Superior temporal gyrus (tissue), 1 donor: ENCODE measurements around the gene SS18L1.
A peak's percentile ranks its signal among the peaks of the same experiment; 100 is the strongest.

Source experiments
- DNase-seq: peaks from one replicate; pipeline ENCODE4 v3.0.0-alpha.2; 2016; ENCODE audit errors: extremely low spot score

SS18L1 gene

GRCh38 chr20:62155428-62156253 lies 12.1 kb downstream of the SS18L1 start:
- no peak for DNase-seq

- no peak for DNase-seq
These were observed 12.6 kb downstream of the SS18L1 start for GRCh38 chr20:62156254-62156556.

GRCh38 chr20:62156592-62157386 lies 13.2 kb downstream of the SS18L1 start:
- DNase-seq: peak; percentile 39

- DNase-seq: no peak
These were observed 14.0 kb downstream of the SS18L1 start for GRCh38 chr20:62157387-62158087.

GRCh38 chr20:62158088-62158400 lies 14.5 kb downstream of the SS18L1 start:
- no peak for DNase-seq

GRCh38 chr20:62158541-62158940 lies 15.0 kb downstream of the SS18L1 start:
- no peak for DNase-seq

- DNase-seq: no peak
These were observed 15.5 kb downstream of the SS18L1 start for GRCh38 chr20:62159052-62159451.

GRCh38 chr20:62159839-62160238 lies 16.3 kb downstream of the SS18L1 start:
- no peak for DNase-seq

GRCh38 chr20:62160253-62160652 lies 16.7 kb downstream of the SS18L1 start:
- DNase-seq: no peak

- DNase-seq: no peak
These were observed 17.3 kb downstream of the SS18L1 start for GRCh38 chr20:62160876-62161275.

GRCh38 chr20:62161347-62161746 lies 17.8 kb downstream of the SS18L1 start:
- DNase-seq: no peak

- DNase-seq: no peak
These were observed 19.4 kb downstream of the SS18L1 start for GRCh38 chr20:62162765-62163484.

GRCh38 chr20:62163485-62163865 lies 19.9 kb downstream of the SS18L1 start:
- no peak for DNase-seq

- DNase-seq: no peak
These were observed 20.6 kb downstream of the SS18L1 start for GRCh38 chr20:62163986-62164762.

- DNase-seq: no peak
These were observed 21.6 kb downstream of the SS18L1 start for GRCh38 chr20:62164879-62165761.

- DNase-seq: no peak
These were observed 22.3 kb downstream of the SS18L1 start for GRCh38 chr20:62165762-62166399.

- DNase-seq: no peak
These were observed 23.9 kb downstream of the SS18L1 start for GRCh38 chr20:62167474-62167873.

GRCh38 chr20:62168061-62168460 lies 24.5 kb downstream of the SS18L1 start:
- DNase-seq: no peak

- DNase-seq: no peak
These were observed 25.4 kb downstream of the SS18L1 start for GRCh38 chr20:62168890-62169435.
